Measurements from ENCODE around the gene ANKRD63. TPM values are rescaled to one million over a fixed set of nuclear protein-coding genes. Genes with fewer than 3 reads are reported as not detected.
A peak's percentile ranks its signal among the peaks of the same experiment; 100 is the strongest.

The ANKRD63 gene
- total and polyA plus RNA-seq, 2 of the 13 experiments (the other 11 are each of a cell fraction or from before 2014, with no cell fraction given): not detected

DNA sequence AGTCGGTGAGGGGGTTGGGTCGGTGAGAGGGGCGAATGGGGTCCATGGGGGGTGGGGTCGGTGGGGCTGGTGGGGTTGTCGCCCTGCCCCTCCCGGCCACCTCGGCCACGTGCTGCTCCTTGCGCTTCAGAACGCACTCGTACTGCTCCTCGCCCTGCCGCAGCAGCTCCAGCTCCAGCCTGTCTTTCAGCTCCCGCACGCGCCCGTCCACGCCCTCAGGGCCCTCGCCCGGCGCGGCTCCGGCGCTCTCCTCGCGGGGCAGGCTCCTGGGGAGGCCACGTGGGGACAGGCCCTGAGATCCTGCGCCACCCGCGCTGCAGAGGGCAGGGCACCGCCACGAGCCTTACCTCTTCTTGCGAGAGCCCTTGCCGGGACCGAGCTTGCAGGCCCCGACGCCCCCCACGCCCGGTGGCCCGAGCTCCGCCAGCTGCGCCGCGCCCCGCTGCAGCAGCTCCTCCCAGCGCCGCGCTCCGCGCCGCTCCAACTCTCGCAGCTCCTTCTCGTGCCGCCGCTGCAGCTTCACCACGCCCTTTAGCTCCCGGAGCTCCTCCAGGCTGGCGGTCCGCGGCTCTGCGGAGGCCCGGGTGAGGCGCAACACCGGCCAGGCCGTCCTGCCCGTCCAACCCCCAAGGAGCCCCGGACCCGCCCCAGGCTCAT lies 8.2 kb upstream of the ANKRD63 start (continued):
- no peak for TF ChIP-seq SIX1 (CRISPR knock-in tag; IDR thresholded peaks at IDR 0.05; ENCODE audit: borderline replicate concordance)
- TF ChIP-seq, protein P1, sequence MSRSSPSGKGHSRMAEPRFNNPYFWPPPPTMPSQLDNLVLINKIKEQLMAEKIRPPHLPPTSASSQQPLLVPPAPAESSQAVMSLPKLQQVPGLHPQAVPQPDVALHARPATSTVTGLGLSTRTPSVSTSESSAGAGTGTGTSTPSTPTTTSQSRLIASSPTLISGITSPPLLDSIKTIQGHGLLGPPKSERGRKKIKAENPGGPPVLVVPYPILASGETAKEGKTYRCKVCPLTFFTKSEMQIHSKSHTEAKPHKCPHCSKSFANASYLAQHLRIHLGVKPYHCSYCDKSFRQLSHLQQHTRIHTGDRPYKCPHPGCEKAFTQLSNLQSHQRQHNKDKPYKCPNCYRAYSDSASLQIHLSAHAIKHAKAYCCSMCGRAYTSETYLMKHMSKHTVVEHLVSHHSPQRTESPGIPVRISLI (CRISPR knock-in tag; IDR thresholded peaks at IDR 0.05; ENCODE audit: borderline replicate concordance): no peak
- TF ChIP-seq ZC3H13 (CRISPR knock-in tag; IDR thresholded peaks at IDR 0.05): no peak
- no peak for TF ChIP-seq ZNF430 (CRISPR knock-in tag; IDR thresholded peaks at IDR 0.05)
- TF ChIP-seq SP4 (CRISPR knock-in tag; IDR thresholded peaks at IDR 0.05): peak; percentile 18; the same call in 1 of the 2 replicates
- no peak for TF ChIP-seq ZNF160 (CRISPR knock-in tag; IDR thresholded peaks at IDR 0.05)
- TF ChIP-seq FIP1L1 (IDR thresholded peaks at IDR 0.05; ENCODE audit: borderline replicate concordance, insufficient read depth, low read depth, low read length): no peak
- TF ChIP-seq, protein P2, sequence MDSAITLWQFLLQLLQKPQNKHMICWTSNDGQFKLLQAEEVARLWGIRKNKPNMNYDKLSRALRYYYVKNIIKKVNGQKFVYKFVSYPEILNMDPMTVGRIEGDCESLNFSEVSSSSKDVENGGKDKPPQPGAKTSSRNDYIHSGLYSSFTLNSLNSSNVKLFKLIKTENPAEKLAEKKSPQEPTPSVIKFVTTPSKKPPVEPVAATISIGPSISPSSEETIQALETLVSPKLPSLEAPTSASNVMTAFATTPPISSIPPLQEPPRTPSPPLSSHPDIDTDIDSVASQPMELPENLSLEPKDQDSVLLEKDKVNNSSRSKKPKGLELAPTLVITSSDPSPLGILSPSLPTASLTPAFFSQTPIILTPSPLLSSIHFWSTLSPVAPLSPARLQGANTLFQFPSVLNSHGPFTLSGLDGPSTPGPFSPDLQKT (CRISPR knock-in tag; IDR thresholded peaks at IDR 0.05; ENCODE audit: borderline replicate concordance): no peak
- TF ChIP-seq RBM39 (IDR thresholded peaks at IDR 0.05; ENCODE audit: low read depth, low read length, poor library complexity, severe bottlenecking): no peak
- TF ChIP-seq GATA4 (IDR thresholded peaks at IDR 0.05; ENCODE audit: borderline replicate concordance, low read depth): no peak
- no peak for TF ChIP-seq ATF1 (CRISPR knock-in tag; IDR thresholded peaks at IDR 0.05)
- TF ChIP-seq ZNF549 (CRISPR knock-in tag; IDR thresholded peaks at IDR 0.05): no peak
- TF ChIP-seq ZSCAN25 (CRISPR knock-in tag; IDR thresholded peaks at IDR 0.05): no peak
